ENCODE measurements around the gene NPR2. TPM values are rescaled to one million over a fixed set of nuclear protein-coding genes. Genes with fewer than 3 reads are reported as not detected.

Gene NPR2
- polyA plus RNA-seq, 1 donor (not counting 4 experiments of a cell fraction or from before 2014, with no cell fraction given), result 5.0 TPM

DNA sequence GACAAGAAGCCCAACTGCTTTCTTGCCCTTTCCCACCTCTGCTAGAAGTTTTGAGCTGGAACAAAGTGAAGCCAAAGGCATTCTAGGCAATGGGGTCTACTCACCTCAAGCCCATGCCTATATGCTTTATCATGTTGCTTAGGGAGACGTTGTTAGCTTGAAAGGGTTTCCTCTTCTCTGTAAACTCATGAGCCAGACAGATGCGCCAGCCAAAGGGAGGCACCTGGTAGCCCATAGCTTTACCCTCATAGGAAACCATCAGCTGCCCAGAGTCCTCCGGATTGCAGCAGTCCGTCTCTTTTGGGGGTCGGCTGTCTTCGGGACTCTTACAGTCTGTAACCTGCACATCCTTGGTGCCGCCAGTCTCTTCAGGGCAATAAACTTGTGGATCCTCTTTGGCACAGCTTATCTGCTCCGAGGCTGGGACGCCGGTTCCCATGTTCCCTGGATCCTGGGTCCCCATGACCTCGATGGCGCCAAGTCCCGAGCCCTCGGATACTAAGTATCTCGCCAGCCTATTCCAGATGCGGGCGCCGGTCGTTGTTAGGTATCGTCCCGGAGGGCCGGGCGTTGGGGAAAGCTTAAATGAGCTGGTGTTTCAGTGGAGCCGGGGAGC lies 43.0 kb upstream of the NPR2 start:
- dilution Hi-C loops (cut with MboI; ENCODE audit: extremely low pct_ligation_motif_present, low sequenced_read_pairs), result no loop called here
- H3K36me3 ChIP-seq (ENCODE audit: control insufficient read depth in 2 of 2, extremely low read depth in 1 of 2, insufficient read depth in 2 of 2, low read length in 2 of 2), result peaks cover 28 to 36% of the 10 kb centered on the region in 2 experiments
- H2AFZ ChIP-seq (ENCODE audit: control insufficient read depth, low read length), result no peak overlapping the region
- H3K9me1 ChIP-seq (ENCODE audit: control insufficient read depth, extremely low read depth, insufficient read depth, low read length), result peaks cover 3% of the 10 kb centered on the region
- H3K4me1 ChIP-seq (ENCODE audit: control insufficient read depth, extremely low read depth, insufficient read depth, low read length), result peaks cover 24% of the 10 kb centered on the region
- no peaks in the 10 kb centered on the region for H3K9me3 ChIP-seq (ENCODE audit: control insufficient read depth, low read depth, low read length)
- peak overlapping the region; percentile 76 for H3K9ac ChIP-seq (ENCODE audit: control insufficient read depth, extremely low read depth, insufficient read depth, low read length)
- FAIRE-seq (no peak), DNase-seq (ENCODE audit: low read depth, low spot score) (no peak)
- H3K79me2 ChIP-seq (ENCODE audit: control insufficient read depth, insufficient read depth, low read length), result peaks cover 43% of the 10 kb centered on the region
- peaks cover 5% of the 10 kb centered on the region for H4K20me1 ChIP-seq (ENCODE audit: control insufficient read depth, extremely low read depth, insufficient read depth, low read length)
- H3K4me2 ChIP-seq (ENCODE audit: control insufficient read depth, extremely low read depth, insufficient read depth, low read depth, low read length), result peak overlapping the region; percentile 89
- peak overlapping the region; percentile 73 to 80 (median 80) for H3K4me3 ChIP-seq (ENCODE audit: control insufficient read depth in 2 of 3, extremely low read depth in 1 of 3, insufficient read depth in 2 of 3, low read depth in 1 of 3, low read length in 3 of 3)
- H3K27ac ChIP-seq (ENCODE audit: control insufficient read depth, insufficient read depth, low read length), result peak overlapping the region; percentile 48
- no peaks in the 10 kb centered on the region for H3K27me3 ChIP-seq (ENCODE audit: control insufficient read depth, extremely low read depth, insufficient read depth, low read length)
- no peak for TF ChIP-seq EZH2 (IDR thresholded peaks at IDR 0.05; ENCODE audit: low read length)
- TF ChIP-seq, protein P1, sequence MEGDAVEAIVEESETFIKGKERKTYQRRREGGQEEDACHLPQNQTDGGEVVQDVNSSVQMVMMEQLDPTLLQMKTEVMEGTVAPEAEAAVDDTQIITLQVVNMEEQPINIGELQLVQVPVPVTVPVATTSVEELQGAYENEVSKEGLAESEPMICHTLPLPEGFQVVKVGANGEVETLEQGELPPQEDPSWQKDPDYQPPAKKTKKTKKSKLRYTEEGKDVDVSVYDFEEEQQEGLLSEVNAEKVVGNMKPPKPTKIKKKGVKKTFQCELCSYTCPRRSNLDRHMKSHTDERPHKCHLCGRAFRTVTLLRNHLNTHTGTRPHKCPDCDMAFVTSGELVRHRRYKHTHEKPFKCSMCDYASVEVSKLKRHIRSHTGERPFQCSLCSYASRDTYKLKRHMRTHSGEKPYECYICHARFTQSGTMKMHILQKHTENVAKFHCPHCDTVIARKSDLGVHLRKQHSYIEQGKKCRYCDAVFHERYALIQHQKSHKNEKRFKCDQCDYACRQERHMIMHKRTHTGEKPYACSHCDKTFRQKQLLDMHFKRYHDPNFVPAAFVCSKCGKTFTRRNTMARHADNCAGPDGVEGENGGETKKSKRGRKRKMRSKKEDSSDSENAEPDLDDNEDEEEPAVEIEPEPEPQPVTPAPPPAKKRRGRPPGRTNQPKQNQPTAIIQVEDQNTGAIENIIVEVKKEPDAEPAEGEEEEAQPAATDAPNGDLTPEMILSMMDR (optimal IDR thresholded peaks at IDR 0.05 in 1 of 3, IDR thresholded peaks at IDR 0.05 in 1 of 3, conservative IDR thresholded peaks at IDR 0.05 in 1 of 3; ENCODE audit: extremely low read depth in 1 of 3, insufficient read depth in 2 of 3, low read length in 3 of 3), result no peak

DNA sequence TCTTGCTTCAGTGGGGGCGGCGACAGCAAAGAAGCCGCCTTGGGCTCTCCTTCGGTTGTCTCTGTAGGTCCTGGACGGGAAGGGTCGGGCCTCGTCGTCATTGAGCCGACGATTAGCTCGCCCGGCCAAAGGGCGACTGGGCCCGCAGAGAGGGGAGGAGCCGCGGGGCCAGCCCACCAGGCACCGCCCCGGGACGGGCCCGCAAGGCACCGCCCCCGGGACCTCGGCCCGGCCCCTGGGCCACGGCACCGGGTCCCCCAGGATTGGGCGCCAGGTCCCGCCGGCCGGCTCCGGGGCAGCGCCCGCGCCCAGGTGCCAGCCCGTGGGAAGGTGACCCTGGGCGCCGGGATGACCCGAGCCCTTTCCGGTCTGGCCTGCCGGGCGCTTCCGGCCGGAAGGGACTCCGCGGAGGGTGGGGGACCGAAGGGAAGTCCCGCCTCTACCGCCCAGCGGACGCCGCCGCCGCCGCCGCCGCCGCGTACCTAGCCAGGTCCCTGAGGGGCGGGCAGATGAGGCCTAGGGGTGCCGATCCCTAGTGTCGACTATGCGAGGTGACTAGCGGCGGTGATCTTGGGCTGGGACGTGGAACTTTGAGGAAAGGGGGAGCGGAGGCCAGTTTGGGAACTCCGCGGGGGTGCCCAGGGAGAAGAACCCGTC lies 42.4 kb upstream of the NPR2 start, which contains the start of the genes GBA2 and RGP1:
Gene GBA2, minus strand, starts transcription at position 371 of the 657 bp plus-strand sequence. CDS start 524 bp downstream, outside the sequence.
Gene RGP1, plus strand, starts transcription at position 430 of the 657 bp plus-strand sequence. CDS start 469 bp downstream, outside the sequence.
- no peak for DNase-seq (ENCODE audit: low read depth, low spot score)
- Histone ChIP-seq H4K20me1 (ENCODE audit: control insufficient read depth, extremely low read depth, insufficient read depth, low read length) (peaks cover 5% of the 10 kb centered on the region), H3K27me3 (ENCODE audit: control insufficient read depth, extremely low read depth, insufficient read depth, low read length) (no peaks in the 10 kb centered on the region), H3K9ac (ENCODE audit: control insufficient read depth, extremely low read depth, insufficient read depth, low read length) (peak within 1 kb of the TSS; percentile 76), H3K27ac (ENCODE audit: control insufficient read depth, insufficient read depth, low read length) (peak within 1 kb of the TSS; percentile 48), H3K9me3 (ENCODE audit: control insufficient read depth, low read depth, low read length) (no peaks in the 10 kb centered on the region), H3K36me3 (ENCODE audit: control insufficient read depth in 2 of 2, extremely low read depth in 1 of 2, insufficient read depth in 2 of 2, low read length in 2 of 2) (peaks cover 31 to 33% of the 10 kb centered on the region in 2 experiments), H3K9me1 (ENCODE audit: control insufficient read depth, extremely low read depth, insufficient read depth, low read length) (peaks cover 3% of the 10 kb centered on the region), H3K4me1 (ENCODE audit: control insufficient read depth, extremely low read depth, insufficient read depth, low read length) (peaks cover 24% of the 10 kb centered on the region), H3K79me2 (ENCODE audit: control insufficient read depth, insufficient read depth, low read length) (peaks cover 43% of the 10 kb centered on the region), H3K4me3 (ENCODE audit: control insufficient read depth in 2 of 3, extremely low read depth in 1 of 3, insufficient read depth in 2 of 3, low read depth in 1 of 3, low read length in 3 of 3) (peak within 1 kb of the TSS; percentile 73 to 80 (median 80)), H3K4me2 (ENCODE audit: control insufficient read depth, extremely low read depth, insufficient read depth, low read depth, low read length) (peak within 1 kb of the TSS; percentile 89), H2AFZ (ENCODE audit: control insufficient read depth, low read length) (peak within 1 kb of the TSS; percentile 84)
- TF ChIP-seq, protein P1 (optimal IDR thresholded peaks at IDR 0.05 in 1 of 3, IDR thresholded peaks at IDR 0.05 in 1 of 3, conservative IDR thresholded peaks at IDR 0.05 in 1 of 3; ENCODE audit: extremely low read depth in 1 of 3, insufficient read depth in 2 of 3, low read length in 3 of 3), result no peak
- TF ChIP-seq EZH2 (IDR thresholded peaks at IDR 0.05; ENCODE audit: low read length), result no peak
- no peak for FAIRE-seq
- dilution Hi-C loops (cut with MboI; ENCODE audit: extremely low pct_ligation_motif_present, low sequenced_read_pairs), result no loop called here

Measured in keratinocyte (primary cell).